ENCODE results near the gene RAB40C. TPM values are rescaled to one million over a fixed set of nuclear protein-coding genes. Genes with fewer than 3 reads are reported as not detected.

Gene RAB40C
- total RNA-seq, 1 experiment from 2014 or later: 17.7 TPM

GRCh38 chr16:586645-587590 is 2.9 kb upstream of the RAB40C start:
- Mint-ChIP-seq H3K27ac (ENCODE audit: low read depth, unreplicated experiment) (peak overlapping the region; percentile 96), H3K27me3 (ENCODE audit: insufficient read depth, unreplicated experiment) (no peaks in the 10 kb centered on the region), H3K4me1 (ENCODE audit: insufficient read depth, unreplicated experiment) (peaks cover 13% of the 10 kb centered on the region), H3K4me3 (ENCODE audit: unreplicated experiment) (peak overlapping the region; percentile 91), H3K36me3 (ENCODE audit: insufficient read depth, unreplicated experiment) (peaks cover 46% of the 10 kb centered on the region), H3K9me3 (ENCODE audit: unreplicated experiment) (no peaks in the 10 kb centered on the region)
- POLR2A ChIA-PET: interaction anchor here (0.7 to 3.9 kb wide), 14 partner anchors 9 to 163 kb away, joined by 3 to 23 read pairs (median 6); partner anchors contain the start of genes JMJD8, MCRIP2, METTL26 and PIGQ
- intact Hi-C loops (cut with micrococcal nuclease): loop anchor here (5.0 kb wide), 1 partner anchor 195 kb away; no protein-coding TSS in a partner anchor
- CTCF ChIA-PET: interaction anchor here (1.1 kb wide), 2 partner anchors 8 to 64 kb away, joined by 3 read pairs; no protein-coding TSS in a partner anchor
- BruUV-seq (replicated peaks): no TSS peak
- TF ChIP-seq CTCF (IDR thresholded peaks at IDR 0.05; ENCODE audit: unreplicated experiment): no peak
- DNase-seq (ENCODE audit: unreplicated experiment): no peak

GRCh38 chr16:588639-588888 is 1.3 kb upstream of the RAB40C start:
- Mint-ChIP-seq H3K9me3 (ENCODE audit: unreplicated experiment) (no peaks in the 10 kb centered on the region), H3K27me3 (ENCODE audit: insufficient read depth, unreplicated experiment) (no peaks in the 10 kb centered on the region), H3K36me3 (ENCODE audit: insufficient read depth, unreplicated experiment) (peaks cover 49% of the 10 kb centered on the region), H3K4me1 (ENCODE audit: insufficient read depth, unreplicated experiment) (peaks cover 30% of the 10 kb centered on the region), H3K4me3 (ENCODE audit: unreplicated experiment) (peak overlapping the region; percentile 91), H3K27ac (ENCODE audit: low read depth, unreplicated experiment) (peak overlapping the region; percentile 96)
- no TSS peak for BruUV-seq (replicated peaks)
- POLR2A ChIA-PET: interaction anchor here (0.8 to 3.9 kb wide), 16 partner anchors 11 to 165 kb away, joined by 3 to 23 read pairs (median 5); partner anchors contain the start of genes CAPN15, JMJD8, MCRIP2 and METTL26
- TF ChIP-seq CTCF (IDR thresholded peaks at IDR 0.05; ENCODE audit: unreplicated experiment): no peak
- DNase-seq (ENCODE audit: unreplicated experiment): peak; percentile 44
- CTCF ChIA-PET: interaction anchor here (0.7 kb wide), 3 partner anchors 45 to 227 kb away, joined by 3 read pairs; no protein-coding TSS in a partner anchor
- intact Hi-C loops (cut with micrococcal nuclease): loop anchor here (1.0 to 5.0 kb wide), 3 partner anchors 34 to 196 kb away; partner anchors contain the start of gene WDR90

- TF ChIP-seq CTCF (IDR thresholded peaks at IDR 0.05; ENCODE audit: unreplicated experiment): no peak
- H3K27ac Mint-ChIP-seq (ENCODE audit: low read depth, unreplicated experiment): peak overlapping the region; percentile 96
- no peaks in the 10 kb centered on the region for H3K27me3 Mint-ChIP-seq (ENCODE audit: insufficient read depth, unreplicated experiment)
- H3K9me3 Mint-ChIP-seq (ENCODE audit: unreplicated experiment): no peaks in the 10 kb centered on the region
- peak; percentile 94 for DNase-seq (ENCODE audit: unreplicated experiment)
- intact Hi-C loops (cut with micrococcal nuclease): loop anchor here (1.0 to 5.0 kb wide), 3 partner anchors 33 to 197 kb away; partner anchors contain the start of gene WDR90
- CTCF ChIA-PET: interaction anchor here (0.7 kb wide), 2 partner anchors 45 to 164 kb away, joined by 3 read pairs; no protein-coding TSS in a partner anchor
- H3K4me1 Mint-ChIP-seq (ENCODE audit: insufficient read depth, unreplicated experiment): peaks cover 35% of the 10 kb centered on the region
- POLR2A ChIA-PET: interaction anchor here (0.8 to 3.9 kb wide), 13 partner anchors 9 to 165 kb away, joined by 3 to 23 read pairs (median 7); partner anchors contain the start of genes MCRIP2, METTL26, PIGQ and RHOT2
- no TSS peak for BruUV-seq (replicated peaks)
- H3K36me3 Mint-ChIP-seq (ENCODE audit: insufficient read depth, unreplicated experiment): peaks cover 54% of the 10 kb centered on the region
- H3K4me3 Mint-ChIP-seq (ENCODE audit: unreplicated experiment): peak overlapping the region; percentile 91
These were observed 793 bp upstream of the RAB40C start for GRCh38 chr16:588889-589657.

Measured in MCF 10A (cell line).